HG03342 (cell line): ENCODE data around the gene RAVER2.

ENCODE experiments used
- ATAC-seq: cut with Tn5 transposase; IDR thresholded peaks from one replicate; pipeline ENCODE4 v1.9.1; 2021; ENCODE audit warnings: mild to moderate bottlenecking, moderate library complexity; ENCODE audit not compliant: unreplicated experiment

RAVER2 gene

DNA sequence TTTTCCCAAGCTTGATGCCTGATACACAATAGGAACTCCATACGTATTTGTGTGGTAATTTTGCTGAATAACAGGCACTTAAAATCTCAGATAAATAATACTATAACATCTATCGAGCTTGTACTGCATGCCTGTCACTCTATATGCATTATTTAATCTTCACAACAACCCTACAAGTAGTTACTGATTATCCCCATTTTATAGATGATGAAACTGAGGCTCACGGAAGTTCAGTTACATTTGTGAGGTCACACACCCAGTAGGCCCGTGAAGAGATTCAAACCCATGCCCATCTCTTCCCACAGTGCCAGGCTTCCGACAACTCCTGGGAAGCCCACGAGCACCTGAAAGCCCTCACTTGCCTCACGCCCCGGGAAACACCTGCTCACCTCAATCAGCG, 98.8 kb downstream of the RAVER2 start:
- ATAC-seq, result no peak

DNA sequence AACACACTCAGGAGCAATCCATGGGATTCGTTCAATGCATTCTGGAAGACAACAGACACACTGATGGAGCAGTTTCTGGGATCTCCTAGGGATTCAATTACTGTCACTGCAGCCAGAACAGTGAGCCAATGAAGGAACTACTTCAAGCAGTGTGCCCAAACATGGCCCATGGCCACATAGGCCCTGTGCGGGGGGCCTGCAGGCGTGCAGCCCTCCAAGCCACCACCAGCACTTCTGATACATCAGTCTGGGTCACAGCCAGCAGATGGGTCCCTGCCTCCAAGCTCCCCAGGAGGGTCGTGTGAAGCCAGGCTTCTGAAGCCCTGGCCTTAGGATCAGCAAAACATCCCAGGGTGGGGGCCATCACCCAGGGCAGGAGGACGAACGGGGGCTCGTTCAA, 99.3 kb downstream of the RAVER2 start:
- ATAC-seq, result no peak

DNA sequence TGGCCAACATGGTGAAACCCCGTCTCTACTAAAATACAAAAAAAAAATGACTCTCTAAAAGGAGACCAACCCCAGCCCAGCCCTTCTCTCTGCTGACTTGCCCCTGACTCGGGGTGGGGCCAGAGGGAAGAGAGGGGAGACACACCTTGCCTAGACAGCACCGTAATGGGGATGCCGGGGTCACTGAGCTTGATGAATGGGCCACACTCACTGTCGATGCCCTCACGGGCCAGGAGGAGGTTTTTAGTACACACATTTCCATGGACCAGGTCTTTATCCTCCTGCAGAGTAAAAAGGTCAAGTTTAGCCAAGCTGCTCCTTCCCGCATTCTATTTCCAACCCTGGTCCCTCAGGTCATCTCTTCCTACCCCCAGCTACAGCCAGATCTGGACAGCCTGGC, 99.7 kb downstream of the RAVER2 start:
- no peak for ATAC-seq

DNA sequence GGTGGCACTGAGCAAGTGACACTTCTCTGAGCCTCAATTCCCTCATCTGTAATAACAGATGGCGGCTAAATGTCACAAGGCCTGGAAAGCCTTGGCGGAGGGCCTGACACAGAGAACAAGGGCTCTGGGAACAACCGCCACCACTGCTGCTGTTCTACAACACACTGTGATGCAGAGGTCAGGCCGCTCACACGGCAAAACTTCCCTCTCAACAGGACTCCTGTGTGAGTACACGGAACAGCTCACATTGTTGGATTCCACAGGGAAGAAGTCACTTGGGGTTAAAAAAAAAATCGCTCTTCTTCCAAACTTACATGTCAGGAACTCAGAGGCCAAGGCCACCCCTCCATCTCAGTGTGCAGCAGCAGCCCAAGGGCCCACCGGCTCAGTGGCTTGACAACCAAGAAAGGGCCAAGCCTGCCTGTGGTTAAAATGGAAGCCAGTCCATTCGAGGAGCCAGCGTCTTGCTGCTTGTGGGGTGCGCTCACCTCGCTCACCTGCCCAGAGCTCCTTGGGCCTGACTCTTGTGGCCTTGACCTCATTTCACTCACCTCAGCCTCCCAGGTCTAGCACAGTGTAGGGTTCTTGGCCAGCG, 101.1 kb downstream of the RAVER2 start:
- ATAC-seq, result no peak

DNA sequence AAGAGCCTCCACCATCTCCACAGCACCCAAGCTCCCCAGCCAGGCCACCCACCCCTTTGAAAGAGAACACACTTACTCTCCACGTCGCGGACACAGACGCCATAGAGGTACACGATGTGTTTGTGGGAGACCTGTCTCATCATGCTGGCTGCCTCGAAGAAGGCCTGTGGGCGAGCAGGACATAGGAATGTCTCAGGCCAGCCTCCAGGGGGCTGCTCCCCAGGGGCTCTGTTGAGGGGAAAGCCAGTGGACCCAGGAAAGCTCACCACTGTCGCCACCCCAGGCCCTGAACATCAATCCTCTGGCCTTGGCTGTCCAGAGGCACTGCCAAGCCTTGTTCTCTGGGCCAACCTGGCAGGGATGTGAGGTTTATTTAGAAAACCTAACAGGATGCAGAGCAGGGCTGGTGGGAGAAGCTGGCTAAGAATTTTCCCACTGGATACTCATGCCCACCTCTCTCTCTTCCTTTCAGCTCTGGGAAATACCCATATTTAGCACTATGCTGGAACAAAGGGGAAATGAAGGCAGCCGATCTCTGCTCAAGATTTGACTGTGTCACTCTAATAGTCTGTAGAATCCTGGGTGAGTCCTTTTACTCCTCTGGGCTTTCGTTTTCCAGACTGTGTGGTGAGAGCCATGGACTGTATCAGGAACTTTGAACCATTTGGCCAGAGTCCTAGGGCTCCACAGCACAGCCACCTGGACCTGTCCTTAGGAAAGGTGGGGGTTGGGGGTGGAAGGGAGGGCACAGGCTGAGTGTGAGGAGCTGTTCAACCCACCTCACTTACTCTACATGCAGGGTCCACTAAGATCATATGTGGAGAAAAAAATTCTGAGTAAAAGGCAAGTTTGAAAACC, 101.9 kb downstream of the RAVER2 start:
- no peak for ATAC-seq

DNA sequence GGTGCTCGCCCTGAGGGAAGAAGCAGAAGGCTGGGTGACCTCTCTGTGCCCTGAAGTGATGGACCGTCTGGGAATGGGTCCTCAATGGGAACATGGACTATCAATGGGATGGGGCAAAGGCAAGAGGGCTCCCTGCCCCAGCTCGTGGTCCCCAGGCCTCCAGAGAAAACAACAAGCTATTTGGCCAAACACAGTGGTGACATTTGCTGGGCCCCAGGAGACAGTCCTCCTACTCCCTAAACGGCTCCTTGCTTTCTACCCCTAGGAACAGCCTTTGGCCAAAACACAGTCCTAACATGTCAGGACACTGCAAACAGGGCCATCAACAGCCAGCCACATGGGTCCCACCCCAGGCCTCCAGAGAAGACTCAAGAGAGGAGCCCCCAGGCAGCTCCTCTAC, 102.8 kb downstream of the RAVER2 start:
- ATAC-seq, result no peak

DNA sequence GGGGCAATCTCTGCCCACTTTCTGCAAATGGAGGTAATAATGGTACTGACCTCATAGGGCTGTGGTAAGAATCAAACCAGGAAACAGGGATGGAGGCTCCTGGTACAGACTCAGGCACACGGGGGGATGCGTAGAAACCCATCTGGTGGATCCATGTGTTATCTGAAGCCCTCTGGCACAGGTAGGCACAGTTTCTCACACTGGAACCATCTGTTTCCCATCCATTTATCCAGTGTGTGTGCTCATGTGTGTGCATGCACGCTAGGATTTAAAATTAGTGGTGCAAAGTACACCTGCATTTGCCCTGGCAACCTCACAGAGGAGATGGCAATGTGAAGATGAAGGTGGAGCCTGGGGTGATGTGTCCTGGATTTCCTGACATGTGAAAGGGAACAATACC, 103.3 kb downstream of the RAVER2 start:
- no peak for ATAC-seq

DNA sequence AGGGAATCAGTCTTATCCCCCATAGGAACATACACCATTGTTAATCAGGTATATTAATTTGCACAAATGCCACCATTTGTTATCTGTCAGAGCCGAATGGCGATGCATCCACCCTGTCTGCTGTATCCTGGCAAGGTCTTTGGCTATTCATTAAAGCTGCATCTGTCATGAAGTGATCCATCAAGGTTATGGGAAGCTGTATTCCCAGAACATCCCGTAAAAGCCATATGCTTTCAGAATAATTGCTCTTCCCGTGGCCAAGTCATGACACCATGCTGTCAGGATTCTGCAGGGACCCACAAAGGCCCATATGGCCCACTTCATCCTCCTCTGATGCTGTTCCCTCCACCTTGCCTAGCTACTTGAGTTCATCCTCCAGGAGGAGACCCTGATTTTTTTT, 103.9 kb downstream of the RAVER2 start:
- no peak for ATAC-seq

DNA sequence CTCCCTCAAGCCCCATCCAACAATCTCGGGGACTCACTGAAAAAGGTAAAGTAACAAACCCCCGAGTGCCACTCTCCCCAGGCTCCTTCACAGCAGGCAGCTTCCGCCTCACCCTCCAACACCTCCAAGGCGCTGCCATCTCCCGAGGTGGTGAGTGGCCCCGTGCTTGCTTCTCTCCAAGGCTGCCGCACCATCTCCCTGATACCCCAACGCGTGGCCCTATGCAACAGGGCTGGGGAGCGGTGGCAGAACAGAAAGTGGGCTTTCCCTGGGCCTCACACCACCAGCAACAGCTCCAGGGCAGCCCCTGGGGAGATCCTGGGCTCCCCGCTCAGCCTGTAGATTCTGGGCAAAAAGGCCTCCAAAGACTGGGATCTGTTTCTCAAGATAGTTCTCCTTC, 105.1 kb downstream of the RAVER2 start:
- no peak for ATAC-seq

DNA sequence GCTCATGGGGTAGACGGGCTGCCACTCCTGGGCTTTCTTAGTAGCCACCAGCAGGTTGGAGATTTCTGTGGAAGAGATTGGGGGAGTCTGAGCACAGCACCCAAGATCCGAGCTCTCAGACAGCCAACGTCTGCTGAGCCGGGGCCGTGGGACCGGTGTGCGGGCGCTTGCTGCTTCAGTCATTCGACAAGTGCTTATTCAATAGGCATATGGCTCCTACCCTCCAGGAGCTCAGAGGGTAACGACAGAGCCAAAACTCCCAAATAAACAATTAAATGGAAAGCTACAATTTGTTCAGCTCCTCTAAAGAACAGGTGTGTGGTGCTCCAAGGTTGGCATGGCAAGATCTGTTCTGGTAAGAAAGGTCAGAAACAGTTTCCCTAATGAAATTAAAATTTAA, 106.0 kb downstream of the RAVER2 start:
- ATAC-seq, result no peak

DNA sequence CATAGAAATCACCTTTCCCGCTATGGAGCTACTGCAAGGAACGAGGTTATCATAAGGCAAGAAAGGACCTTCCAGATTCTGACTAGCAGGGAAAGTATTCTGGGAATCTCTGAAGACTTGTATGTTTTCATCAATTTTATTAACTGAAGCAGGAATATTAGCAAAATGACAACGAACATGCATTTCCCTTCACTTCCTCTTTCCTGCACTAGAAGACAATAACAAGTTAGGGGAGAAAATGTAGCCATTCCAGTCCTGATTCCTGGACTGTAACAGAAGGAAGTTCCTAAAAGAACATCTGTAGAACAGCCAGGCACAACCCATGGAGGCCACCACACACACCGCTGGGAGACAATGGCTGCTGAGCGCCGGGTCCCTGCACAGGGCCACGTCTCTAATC, 106.8 kb downstream of the RAVER2 start:
- ATAC-seq, result no peak

DNA sequence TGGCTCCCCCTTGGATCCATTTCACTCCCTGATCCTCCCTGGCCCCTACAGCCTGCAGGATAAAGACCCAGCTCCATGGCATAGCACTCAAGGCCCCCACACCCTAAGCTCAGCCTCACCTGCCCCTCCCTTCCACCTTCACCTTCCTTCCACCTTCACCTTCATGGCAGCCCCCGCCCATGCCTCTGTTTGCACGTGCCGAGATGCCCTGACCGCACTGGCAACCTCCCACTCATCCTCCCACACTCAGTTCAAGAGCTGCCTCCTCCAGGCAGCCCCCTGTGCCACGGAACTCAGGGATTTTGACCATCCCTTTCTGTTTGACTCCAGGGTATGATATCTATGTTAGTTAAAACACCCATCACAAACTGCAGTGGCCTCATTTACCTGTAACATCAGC, 109.8 kb downstream of the RAVER2 start:
- ATAC-seq, result no peak

DNA sequence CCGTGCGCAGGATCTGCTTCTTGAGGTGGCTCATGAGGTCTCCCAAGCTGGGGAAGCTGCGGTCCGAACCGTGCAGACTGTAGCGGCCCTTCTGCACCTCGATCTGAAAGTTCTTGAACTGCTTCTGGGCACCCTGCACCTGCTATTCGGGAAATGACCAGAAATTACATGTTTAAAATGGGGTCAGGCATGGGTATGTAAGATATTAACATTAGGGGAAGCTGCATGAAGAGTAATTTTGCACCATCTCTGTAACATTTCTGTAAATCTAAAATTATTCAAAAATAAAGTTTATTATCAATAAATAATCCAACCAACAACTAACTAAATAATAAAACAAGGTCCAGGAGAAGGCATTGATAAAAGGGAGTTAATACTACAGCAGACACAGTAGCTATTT, 110.7 kb downstream of the RAVER2 start:
- ATAC-seq, result no peak

DNA sequence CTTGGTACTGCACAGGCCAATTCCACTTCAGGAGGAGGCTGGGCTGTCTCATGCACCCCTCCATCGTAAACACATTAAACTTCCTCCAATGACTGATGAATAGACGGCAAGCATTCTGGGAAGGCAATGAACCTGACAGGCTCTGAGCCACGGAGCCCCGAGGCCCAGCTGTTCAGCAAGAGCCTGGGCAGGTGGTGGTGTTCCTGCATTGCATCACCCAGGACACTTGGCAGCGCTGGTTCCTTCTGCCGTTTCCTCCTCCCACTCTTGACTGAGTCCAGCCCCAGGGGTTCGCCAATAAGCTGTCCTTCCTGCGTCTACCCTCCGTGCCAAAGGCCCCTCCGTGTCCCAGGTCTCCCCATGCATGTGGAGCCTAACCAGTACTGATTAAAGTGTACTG, 111.7 kb downstream of the RAVER2 start:
- no peak for ATAC-seq

DNA sequence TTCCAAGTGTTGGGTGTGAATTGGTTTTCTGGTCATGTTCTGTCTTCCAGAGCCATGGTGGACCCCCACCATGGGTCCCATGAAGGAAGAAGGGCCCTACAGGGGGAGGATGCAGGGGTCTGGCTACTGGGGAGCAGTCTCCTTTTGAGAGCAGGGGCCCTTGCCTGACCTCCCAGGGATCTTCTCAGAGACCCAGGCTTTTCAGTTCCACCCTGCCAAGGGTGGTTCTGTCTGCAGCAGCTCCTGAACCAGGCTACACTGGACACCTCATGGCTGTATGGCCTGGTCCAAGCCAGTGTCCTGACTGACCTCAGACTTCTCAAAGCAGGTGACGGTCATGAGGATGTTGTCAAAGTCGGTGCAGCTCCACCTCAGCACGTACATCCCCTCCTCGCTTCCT, 112.5 kb downstream of the RAVER2 start:
- ATAC-seq, result no peak

DNA sequence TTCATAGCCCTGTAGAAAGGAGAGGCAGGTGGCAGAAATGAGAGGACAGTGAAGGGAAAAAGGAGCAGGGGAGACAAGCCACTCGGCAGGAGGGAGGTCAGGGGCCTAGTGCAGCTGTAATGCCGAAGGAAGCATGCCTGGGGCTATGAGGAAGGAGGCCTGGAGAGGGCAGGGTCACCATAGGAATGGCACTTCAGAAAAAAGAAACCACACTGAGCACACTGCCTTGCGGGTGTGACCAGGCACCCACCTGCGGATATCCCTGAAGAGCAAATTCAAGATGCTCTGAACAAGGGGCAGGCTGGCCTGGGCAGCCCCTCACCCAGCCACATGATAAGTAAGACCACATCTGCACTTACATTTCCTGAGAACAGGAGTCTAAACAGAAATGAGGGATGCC, 116.7 kb downstream of the RAVER2 start:
- no peak for ATAC-seq

DNA sequence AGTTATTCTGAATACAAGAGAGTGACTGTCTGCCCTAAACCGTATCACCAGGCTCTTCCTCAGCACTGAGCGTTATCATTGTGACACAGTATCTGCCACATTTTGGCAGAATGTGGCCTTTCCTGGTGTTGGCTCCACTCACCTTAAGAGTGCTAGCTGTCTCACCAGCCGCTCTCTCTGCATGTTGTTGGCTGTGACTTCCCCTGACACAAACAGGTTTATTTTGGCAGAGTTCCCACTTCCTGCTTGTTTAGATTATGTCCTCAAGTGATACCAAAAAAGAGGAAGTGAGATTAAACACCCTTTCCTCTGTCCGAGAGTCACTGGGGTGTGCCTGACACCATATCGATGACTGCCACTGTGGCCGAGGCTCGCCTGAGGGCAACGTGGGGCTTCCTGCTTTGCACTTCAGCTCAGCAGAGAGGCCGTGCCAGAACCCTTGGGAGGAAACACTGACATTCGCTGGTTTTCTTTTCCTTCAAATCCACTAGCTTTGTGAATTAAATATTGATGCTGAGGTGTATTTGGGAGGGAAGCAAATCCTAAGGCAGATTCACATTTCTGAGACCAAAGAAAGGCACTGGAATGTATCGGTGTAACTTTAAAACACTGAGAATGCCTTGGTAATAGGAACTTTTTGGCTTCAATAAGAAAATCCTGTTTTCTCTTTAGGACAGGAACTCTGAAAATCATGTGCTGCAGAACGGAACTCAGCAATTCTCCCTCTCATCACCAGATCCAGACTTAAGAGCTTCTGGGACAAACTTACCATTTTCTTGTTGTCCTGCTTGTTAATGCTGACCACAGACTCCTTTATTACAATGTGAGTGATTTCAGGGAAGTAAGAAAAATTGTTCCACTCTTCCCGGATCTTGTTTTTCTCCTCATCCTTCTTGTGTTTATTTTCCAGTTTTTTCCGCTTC, 119.4 kb downstream of the RAVER2 start:
- ATAC-seq, result peak; percentile 100

DNA sequence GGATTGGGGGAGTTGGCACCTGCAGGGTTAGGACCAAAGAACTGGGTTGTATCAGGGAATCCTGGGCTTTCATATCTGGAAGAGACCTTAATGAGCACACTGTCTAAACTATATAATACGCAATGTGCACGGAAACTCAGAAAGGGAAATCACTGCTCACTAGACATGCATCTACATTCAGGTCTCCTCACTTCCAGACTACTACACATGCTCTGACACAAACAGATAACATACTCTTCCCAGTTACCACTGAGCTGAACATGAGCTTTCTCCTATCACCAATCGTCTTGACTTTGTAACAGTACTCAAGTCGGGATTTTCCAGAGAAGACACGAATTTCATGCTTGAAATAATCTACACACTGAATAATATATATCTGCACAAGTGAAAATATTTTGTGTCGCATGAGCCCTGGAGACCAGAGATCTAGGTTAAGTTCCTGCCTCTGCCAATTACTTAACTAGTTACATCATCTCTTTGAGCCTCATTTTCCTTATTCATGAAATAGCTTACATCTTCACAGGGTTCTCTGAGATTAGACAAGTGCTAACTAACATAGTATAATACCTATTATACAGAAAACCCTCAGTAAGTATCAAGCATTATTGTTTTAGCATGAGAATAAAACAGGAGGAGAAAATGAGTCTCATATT, 120.4 kb downstream of the RAVER2 start:
- no peak for ATAC-seq

DNA sequence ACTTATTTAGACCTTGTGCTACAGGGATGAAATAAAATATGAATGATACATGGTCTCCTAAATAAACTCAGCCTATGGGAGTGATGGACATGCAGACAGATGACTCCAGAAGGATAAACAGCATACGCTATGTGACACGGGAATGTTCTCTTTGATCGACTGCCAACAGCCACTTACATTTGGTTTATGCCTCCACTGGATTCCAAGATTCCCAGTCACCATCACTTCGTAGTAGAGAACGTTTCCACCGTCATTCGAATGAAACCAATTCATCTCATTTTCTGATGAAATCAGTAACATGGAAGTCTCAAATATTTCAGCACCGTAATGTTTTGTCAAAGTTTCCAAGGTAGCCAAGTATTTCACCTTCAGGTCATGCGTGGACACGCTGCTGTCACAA, 121.8 kb downstream of the RAVER2 start:
- no peak for ATAC-seq

DNA sequence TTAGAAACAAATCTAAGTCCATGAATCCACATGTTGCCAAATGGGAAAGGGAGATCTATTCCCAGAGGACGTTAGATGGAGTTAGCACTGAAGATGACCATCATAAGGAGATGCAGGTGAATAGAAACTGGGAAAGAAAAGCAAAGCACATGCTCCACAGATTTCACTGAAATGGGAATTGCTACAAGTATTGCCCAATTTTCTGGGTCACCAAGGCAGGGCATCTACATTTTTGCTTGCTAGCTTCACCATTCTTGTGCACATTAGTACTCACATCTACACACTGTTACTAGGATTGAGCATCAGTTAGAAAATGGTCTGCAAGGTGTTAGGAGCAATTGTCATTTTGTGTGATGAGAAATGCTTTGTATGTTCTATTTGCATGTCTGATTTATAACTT, 122.4 kb downstream of the RAVER2 start:
- ATAC-seq, result no peak

DNA sequence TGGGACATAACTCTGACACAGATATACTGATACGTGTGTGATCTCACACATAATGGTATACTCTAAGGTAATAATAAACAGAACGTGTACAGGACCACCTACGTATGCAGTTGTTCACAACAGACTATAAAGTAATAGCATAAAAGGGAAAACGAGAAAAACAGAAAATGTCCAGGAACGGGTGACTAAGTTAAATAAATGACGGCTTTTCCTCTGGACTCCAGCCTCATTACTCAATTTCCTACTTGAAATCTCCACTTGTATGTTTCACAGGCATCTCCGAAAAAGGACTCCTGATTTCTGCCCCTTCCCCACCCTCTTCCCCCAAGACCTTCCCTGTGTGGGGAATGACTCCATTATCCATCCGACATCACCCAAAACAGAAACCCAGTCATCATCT, 126.4 kb downstream of the RAVER2 start:
- no peak for ATAC-seq
